Astrocyte (in vitro differentiated cells and primary cell): ENCODE data around the gene SSBP3.

Experiments
- EZH2 ChIP-seq: IDR thresholded peaks from 2 replicates; pipeline ENCODE4 v1.6.1; 2012; ENCODE audit warnings: mild to moderate bottlenecking, low read length, inconsistent platforms; ENCODE audit not compliant: insufficient read depth
- TF ChIP-seq, protein P1 (sequence below): IDR thresholded peaks from 2 replicates; pipeline ENCODE4 v1.5.1; 2011; ENCODE audit warnings: low read depth, mild to moderate bottlenecking, inconsistent platforms, low read length, moderate library complexity; ENCODE audit not compliant: insufficient read depth

DNA sequence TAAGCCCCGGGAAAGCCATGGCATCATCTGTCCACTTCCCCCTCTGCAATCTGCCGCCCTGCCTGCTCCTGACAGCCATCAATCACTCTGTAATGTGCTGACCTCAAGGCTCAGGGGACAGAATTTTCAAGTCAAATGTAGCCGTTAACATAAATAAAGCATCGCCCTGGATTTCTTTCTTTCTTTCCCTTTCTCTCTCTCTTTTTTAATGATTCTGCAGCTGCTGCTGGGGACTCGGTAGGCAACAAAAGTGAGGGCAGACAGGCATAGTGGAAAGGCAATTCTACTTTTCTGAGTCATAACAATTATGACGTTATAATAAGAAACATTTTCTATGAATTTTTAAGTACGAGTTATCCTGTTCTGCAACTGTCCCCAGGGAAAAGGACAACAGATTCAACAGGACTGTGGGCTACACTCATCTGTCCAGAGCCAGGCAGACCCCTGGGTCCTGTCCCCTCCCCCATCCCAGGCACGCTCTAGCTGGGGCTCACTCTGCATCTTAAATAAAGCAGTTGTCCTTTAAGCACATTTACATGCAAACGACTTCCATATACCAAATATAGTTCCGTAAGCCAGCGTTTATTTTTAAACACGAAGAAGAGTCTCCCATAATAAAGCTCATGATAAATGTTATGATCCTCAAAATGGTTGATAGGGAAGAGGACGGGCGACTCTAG lies 78.7 kb downstream of the SSBP3 start:
- TF ChIP-seq, protein P1, sequence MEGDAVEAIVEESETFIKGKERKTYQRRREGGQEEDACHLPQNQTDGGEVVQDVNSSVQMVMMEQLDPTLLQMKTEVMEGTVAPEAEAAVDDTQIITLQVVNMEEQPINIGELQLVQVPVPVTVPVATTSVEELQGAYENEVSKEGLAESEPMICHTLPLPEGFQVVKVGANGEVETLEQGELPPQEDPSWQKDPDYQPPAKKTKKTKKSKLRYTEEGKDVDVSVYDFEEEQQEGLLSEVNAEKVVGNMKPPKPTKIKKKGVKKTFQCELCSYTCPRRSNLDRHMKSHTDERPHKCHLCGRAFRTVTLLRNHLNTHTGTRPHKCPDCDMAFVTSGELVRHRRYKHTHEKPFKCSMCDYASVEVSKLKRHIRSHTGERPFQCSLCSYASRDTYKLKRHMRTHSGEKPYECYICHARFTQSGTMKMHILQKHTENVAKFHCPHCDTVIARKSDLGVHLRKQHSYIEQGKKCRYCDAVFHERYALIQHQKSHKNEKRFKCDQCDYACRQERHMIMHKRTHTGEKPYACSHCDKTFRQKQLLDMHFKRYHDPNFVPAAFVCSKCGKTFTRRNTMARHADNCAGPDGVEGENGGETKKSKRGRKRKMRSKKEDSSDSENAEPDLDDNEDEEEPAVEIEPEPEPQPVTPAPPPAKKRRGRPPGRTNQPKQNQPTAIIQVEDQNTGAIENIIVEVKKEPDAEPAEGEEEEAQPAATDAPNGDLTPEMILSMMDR, result no peak
- no peak for TF ChIP-seq EZH2
